ENCODE results near the gene NALCN.
A peak's percentile ranks its signal among the peaks of the same experiment; 100 is the strongest.

DNA sequence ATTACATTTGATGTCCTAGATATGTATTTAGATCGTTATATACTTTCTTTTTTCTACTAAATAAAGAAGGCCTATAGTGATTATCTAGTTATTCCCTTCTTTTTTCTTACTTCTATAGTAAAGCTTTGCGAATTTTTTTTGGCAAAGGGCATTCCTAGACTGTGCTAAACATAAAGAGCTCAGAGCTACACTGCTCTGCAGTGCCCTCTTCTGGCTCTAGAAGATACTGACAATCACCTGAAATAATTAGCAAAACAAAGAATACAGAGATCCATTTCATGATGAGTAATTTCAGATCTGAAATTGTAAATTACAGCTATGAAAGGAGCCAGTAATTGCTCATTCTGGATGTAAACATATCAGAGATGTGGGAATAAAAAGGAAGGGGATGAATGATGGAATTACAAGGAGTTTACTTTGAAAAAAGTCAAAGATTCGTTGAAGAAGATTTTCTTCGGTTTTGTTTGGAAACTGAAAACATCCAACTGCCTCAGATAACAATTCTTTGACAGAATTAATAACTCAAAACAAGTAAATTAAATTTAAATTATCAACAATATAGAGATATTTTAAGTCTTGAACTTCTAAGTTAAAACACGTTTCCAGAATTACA lies 288.5 kb downstream of the NALCN start:
- no peak for TF ChIP-seq POLR2AphosphoS5 (IDR thresholded peaks at IDR 0.05)
- TF ChIP-seq, protein P1, sequence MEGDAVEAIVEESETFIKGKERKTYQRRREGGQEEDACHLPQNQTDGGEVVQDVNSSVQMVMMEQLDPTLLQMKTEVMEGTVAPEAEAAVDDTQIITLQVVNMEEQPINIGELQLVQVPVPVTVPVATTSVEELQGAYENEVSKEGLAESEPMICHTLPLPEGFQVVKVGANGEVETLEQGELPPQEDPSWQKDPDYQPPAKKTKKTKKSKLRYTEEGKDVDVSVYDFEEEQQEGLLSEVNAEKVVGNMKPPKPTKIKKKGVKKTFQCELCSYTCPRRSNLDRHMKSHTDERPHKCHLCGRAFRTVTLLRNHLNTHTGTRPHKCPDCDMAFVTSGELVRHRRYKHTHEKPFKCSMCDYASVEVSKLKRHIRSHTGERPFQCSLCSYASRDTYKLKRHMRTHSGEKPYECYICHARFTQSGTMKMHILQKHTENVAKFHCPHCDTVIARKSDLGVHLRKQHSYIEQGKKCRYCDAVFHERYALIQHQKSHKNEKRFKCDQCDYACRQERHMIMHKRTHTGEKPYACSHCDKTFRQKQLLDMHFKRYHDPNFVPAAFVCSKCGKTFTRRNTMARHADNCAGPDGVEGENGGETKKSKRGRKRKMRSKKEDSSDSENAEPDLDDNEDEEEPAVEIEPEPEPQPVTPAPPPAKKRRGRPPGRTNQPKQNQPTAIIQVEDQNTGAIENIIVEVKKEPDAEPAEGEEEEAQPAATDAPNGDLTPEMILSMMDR (IDR thresholded peaks at IDR 0.05 in 8 of 11, conservative IDR thresholded peaks at IDR 0.05 in 3 of 11) = peak in 9 of 11 experiments; percentile 30 to 70 (median 55)
